HEK293 (cell line): ENCODE results near the gene FBXL7.

Experiments
- CTCF ChIA-PET: fragments of 350-600 bp; formaldehyde crosslinking; extraction: SDS; loops from one replicate; lab custom pipeline; 2021; ENCODE audit warnings: antibody characterized with exemption; lab: Yijun Ruan, JAX
- POLR2A ChIA-PET: fragments of 300-600 bp; formaldehyde crosslinking; extraction: SDS; loops from one replicate; lab custom pipeline; 2020; ENCODE audit warnings: antibody characterized with exemption, inconsistent platforms; lab: Yijun Ruan, JAX
- H3K27ac ChIP-seq: fragments of 200-500 bp; sonication (Bioruptor generic); 2 replicates; pipeline ENCODE4 v1.5.1; 2014; ENCODE audit warnings: low read depth, low read length, control low read depth, inconsistent platforms; ENCODE audit errors: extremely low read depth
- H3K36me3 ChIP-seq, 2 experiments: fragments of 200-500 bp in 1 of 2; sonication (Bioruptor generic) in 1 of 2; 1 replicate in 1 of 2; 2 replicates in 1 of 2; pipeline ENCODE4 v1.5.1; 2014 to 2017; ENCODE audit warnings: inconsistent platforms in 2 of 2, low read length in 2 of 2; ENCODE audit not compliant: control insufficient read depth in 2 of 2, insufficient read depth in 1 of 2
- H3K4me1 ChIP-seq: fragments of 200-500 bp; sonication (Bioruptor generic); 2 replicates; pipeline ENCODE4 v1.5.1; 2014; ENCODE audit warnings: mild to moderate bottlenecking, low read length, inconsistent platforms; ENCODE audit not compliant: control insufficient read depth, insufficient read depth
- H3K4me3 ChIP-seq: 2 replicates; pipeline ENCODE4 v1.5.1; 2011; ENCODE audit warnings: low read depth, mild to moderate bottlenecking, control low read depth, low read length, moderate library complexity
- H3K9me3 ChIP-seq: fragments of 200-500 bp; sonication (Bioruptor generic); 2 replicates; pipeline ENCODE4 v1.5.1; 2014; ENCODE audit warnings: low read depth, low read length, inconsistent platforms; ENCODE audit not compliant: control insufficient read depth, insufficient read depth
- GFI1B ChIP-seq: fragments of 450-650 bp; formaldehyde crosslinking; IDR thresholded peaks from 2 replicates; pipeline ENCODE4 v1.5.1; 2016; ENCODE audit warnings: missing biosample characterization, missing genetic modification characterization
- GLI2 ChIP-seq: fragments of 450-650 bp; formaldehyde crosslinking; IDR thresholded peaks from 2 replicates; pipeline ENCODE4; 2017; ENCODE audit warnings: missing biosample characterization, missing genetic modification characterization, low read depth, borderline replicate concordance
- MZF1 ChIP-seq: fragments of 450-650 bp; formaldehyde crosslinking; IDR thresholded peaks from 2 replicates; pipeline ENCODE4 v1.5.1; 2017; ENCODE audit warnings: missing biosample characterization, missing genetic modification characterization, borderline replicate concordance
- YY2 ChIP-seq: fragments of 450-650 bp; formaldehyde crosslinking; IDR thresholded peaks from 2 replicates; pipeline ENCODE4 v1.5.1; 2016; ENCODE audit warnings: missing biosample characterization, missing genetic modification characterization
- ZBTB20 ChIP-seq: fragments of 450-650 bp; formaldehyde crosslinking; IDR thresholded peaks from 2 replicates; pipeline ENCODE4 v1.5.1; 2016; ENCODE audit warnings: missing biosample characterization, missing genetic modification characterization
- ZBTB48 ChIP-seq: fragments of 450-650 bp; formaldehyde crosslinking; IDR thresholded peaks from 2 replicates; pipeline ENCODE4 v1.5.1; 2016; ENCODE audit warnings: missing biosample characterization, missing genetic modification characterization
- ZFP37 ChIP-seq: fragments of 450-650 bp; formaldehyde crosslinking; IDR thresholded peaks from 2 replicates; pipeline ENCODE4 v1.5.1; 2016; ENCODE audit warnings: missing biosample characterization, missing genetic modification characterization
- ZNF10 ChIP-seq: fragments of 450-650 bp; formaldehyde crosslinking; IDR thresholded peaks from 2 replicates; pipeline ENCODE4 v1.5.1; 2017; ENCODE audit warnings: missing biosample characterization, missing genetic modification characterization
- ZNF140 ChIP-seq: fragments of 450-650 bp; formaldehyde crosslinking; IDR thresholded peaks from 2 replicates; pipeline ENCODE4 v1.5.1; 2016; ENCODE audit warnings: missing biosample characterization, missing genetic modification characterization
- ZNF146 ChIP-seq: fragments of 450-650 bp; formaldehyde crosslinking; IDR thresholded peaks from 2 replicates; pipeline ENCODE4 v1.5.1; 2016; ENCODE audit warnings: missing biosample characterization, missing genetic modification characterization
- ZNF169 ChIP-seq: fragments of 450-650 bp; formaldehyde crosslinking; IDR thresholded peaks from 2 replicates; pipeline ENCODE4 v1.5.1; 2016; ENCODE audit warnings: missing biosample characterization, missing genetic modification characterization
- ZNF221 ChIP-seq: fragments of 450-650 bp; formaldehyde crosslinking; IDR thresholded peaks from 2 replicates; pipeline ENCODE4 v1.5.1; 2017; ENCODE audit warnings: missing biosample characterization, missing genetic modification characterization, borderline replicate concordance
- ZNF23 ChIP-seq: fragments of 450-650 bp; formaldehyde crosslinking; IDR thresholded peaks from 2 replicates; pipeline ENCODE4 v1.5.1; 2016; ENCODE audit warnings: missing biosample characterization, missing genetic modification characterization, borderline replicate concordance
- ZNF366 ChIP-seq: fragments of 450-650 bp; formaldehyde crosslinking; conservative IDR thresholded peaks from 2 replicates; pipeline ENCODE4 v1.5.1; 2016; ENCODE audit warnings: missing biosample characterization, missing genetic modification characterization
- ZNF391 ChIP-seq: fragments of 450-650 bp; formaldehyde crosslinking; IDR thresholded peaks from 2 replicates; pipeline ENCODE4 v1.5.1; 2016; ENCODE audit warnings: low read depth, missing biosample characterization, missing genetic modification characterization, borderline replicate concordance
- ZNF513 ChIP-seq: fragments of 450-650 bp; IDR thresholded peaks from 2 replicates; pipeline ENCODE4 v1.5.1; 2018; ENCODE audit warnings: missing biosample characterization, missing genetic modification characterization
- ZNF521 ChIP-seq: fragments of 450-650 bp; formaldehyde crosslinking; IDR thresholded peaks from 2 replicates; pipeline ENCODE4 v1.5.1; 2017; ENCODE audit warnings: missing biosample characterization, mild to moderate bottlenecking, missing genetic modification characterization
- ZNF555 ChIP-seq: fragments of 450-650 bp; formaldehyde crosslinking; conservative IDR thresholded peaks from 2 replicates; pipeline ENCODE4 v1.5.1; 2017; ENCODE audit warnings: missing biosample characterization, mild to moderate bottlenecking, missing genetic modification characterization, inconsistent platforms
- ZNF561 ChIP-seq: fragments of 450-650 bp; IDR thresholded peaks from 2 replicates; pipeline ENCODE4 v1.5.1; 2018; ENCODE audit warnings: missing biosample characterization, missing genetic modification characterization, borderline replicate concordance
- ZNF610 ChIP-seq: fragments of 450-650 bp; formaldehyde crosslinking; IDR thresholded peaks from 2 replicates; pipeline ENCODE4 v1.5.1; 2016; ENCODE audit warnings: missing biosample characterization, missing genetic modification characterization, borderline replicate concordance
- ZNF621 ChIP-seq: fragments of 450-650 bp; formaldehyde crosslinking; IDR thresholded peaks from 2 replicates; pipeline ENCODE4 v1.5.1; 2017; ENCODE audit warnings: missing biosample characterization, missing genetic modification characterization
- ZNF624 ChIP-seq: fragments of 450-650 bp; formaldehyde crosslinking; IDR thresholded peaks from 2 replicates; pipeline ENCODE4 v1.5.1; 2017; ENCODE audit warnings: missing biosample characterization, missing genetic modification characterization
- ZNF626 ChIP-seq: fragments of 450-650 bp; sonication (Bioruptor Pico); formaldehyde crosslinking; IDR thresholded peaks from 2 replicates; pipeline ENCODE4 v1.5.1; 2018; ENCODE audit warnings: missing biosample characterization, missing genetic modification characterization, inconsistent platforms
- ZNF629 ChIP-seq: fragments of 450-650 bp; formaldehyde crosslinking; IDR thresholded peaks from 2 replicates; pipeline ENCODE4 v1.5.1; 2017; ENCODE audit warnings: missing biosample characterization, missing genetic modification characterization
- ZNF777 ChIP-seq: fragments of 450-650 bp; formaldehyde crosslinking; IDR thresholded peaks from 2 replicates; pipeline ENCODE4 v1.5.1; 2017; ENCODE audit warnings: missing biosample characterization, missing genetic modification characterization, borderline replicate concordance
- ZNF830 ChIP-seq: fragments of 450-650 bp; IDR thresholded peaks from 2 replicates; pipeline ENCODE4 v1.5.0; 2018; ENCODE audit warnings: missing biosample characterization, missing genetic modification characterization, low read depth, mild to moderate bottlenecking, moderate library complexity
- ZNF843 ChIP-seq: fragments of 450-650 bp; formaldehyde crosslinking; IDR thresholded peaks from 2 replicates; pipeline ENCODE4 v1.5.1; 2016; ENCODE audit warnings: missing biosample characterization, missing genetic modification characterization
- ZSCAN23 ChIP-seq: fragments of 450-650 bp; formaldehyde crosslinking; IDR thresholded peaks from 2 replicates; pipeline ENCODE4 v1.5.1; 2016; ENCODE audit warnings: missing biosample characterization, missing genetic modification characterization

FBXL7 gene

GRCh38 chr5:15808577-15808976, 308.6 kb downstream of the FBXL7 start:
- no peak for TF ChIP-seq ZNF221 (tag by site-specific recombination)
- no peak for TF ChIP-seq GFI1B (tag by site-specific recombination)
- TF ChIP-seq ZNF521 = no peak
- no peak for TF ChIP-seq ZBTB48 (tag by site-specific recombination)
- no peak for TF ChIP-seq ZNF169
- no peak for TF ChIP-seq ZNF23 (tag by site-specific recombination)
- TF ChIP-seq ZSCAN23 (tag by site-specific recombination) = no peak
- no peak for TF ChIP-seq YY2 (tag by site-specific recombination)
- no peak for TF ChIP-seq ZNF777 (tag by site-specific recombination)
- TF ChIP-seq ZNF561 (tag by site-specific recombination) = no peak
- no peak for TF ChIP-seq GLI2 (tag by site-specific recombination)
- Histone ChIP-seq H3K4me1 (no peaks in the 10 kb centered on the region), H3K4me3 (no peak overlapping the region), H3K27ac (no peak overlapping the region), H3K9me3 (no peaks in the 10 kb centered on the region; the same call in 1 of the 2 replicates), H3K36me3 (no peaks in the 10 kb centered on the region)
- POLR2A ChIA-PET = no interaction called here
- CTCF ChIA-PET = no interaction called here

GRCh38 chr5:15819617-15820016, 319.6 kb downstream of the FBXL7 start:
- H3K4me3 ChIP-seq = no peak overlapping the region
- POLR2A ChIA-PET = no interaction called here
- no peaks in the 10 kb centered on the region for H3K9me3 ChIP-seq
- CTCF ChIA-PET = no interaction called here
- no peak overlapping the region for H3K27ac ChIP-seq
- H3K4me1 ChIP-seq = no peaks in the 10 kb centered on the region
- TF ChIP-seq ZNF629 (tag by site-specific recombination) (no peak), ZNF140 (tag by site-specific recombination) (no peak), MZF1 (tag by site-specific recombination) (no peak), ZNF621 (tag by site-specific recombination) (no peak), ZNF830 (tag by site-specific recombination) (no peak), GLI2 (tag by site-specific recombination) (no peak), ZNF391 (tag by site-specific recombination) (no peak), ZNF10 (no peak)
- no peaks in the 10 kb centered on the region for H3K36me3 ChIP-seq

- Histone ChIP-seq H3K36me3 (no peaks in the 10 kb centered on the region), H3K9me3 (no peaks in the 10 kb centered on the region), H3K4me1 (no peaks in the 10 kb centered on the region), H3K4me3 (no peak overlapping the region), H3K27ac (no peak overlapping the region)
- ChIA-PET CTCF (no interaction called here), POLR2A (no interaction called here)
- TF ChIP-seq ZBTB20 (no peak), ZNF555 (tag by site-specific recombination) (no peak), ZNF366 (tag by site-specific recombination) (no peak), ZFP37 (tag by site-specific recombination) (no peak), ZNF629 (tag by site-specific recombination) (no peak), ZNF624 (tag by site-specific recombination) (no peak), ZNF626 (no peak), ZNF146 (tag by site-specific recombination) (no peak), ZNF513 (tag by site-specific recombination) (no peak), ZNF843 (no peak), ZNF610 (no peak)
These were observed 321.5 kb downstream of the FBXL7 start for GRCh38 chr5:15821506-15821905.
